Esophagus muscularis mucosa (tissue), 4 donors: ENCODE data around the gene ARPC1B. TPM values are rescaled to one million over a fixed set of nuclear protein-coding genes. Genes with fewer than 3 reads are reported as not detected.
"Not testable (repeated sequence)": the region's sequence is repeated elsewhere in the genome, so short reads cannot be mapped to it uniquely, and the experiment has no call there.

ENCODE experiments used
- DNase-seq: peaks from one replicate; pipeline ENCODE4 v3.0.0-alpha.2; 2017; ENCODE audit errors: extremely low spot score
- H3K27ac ChIP-seq, 4 donors: fragments of 200-600 bp; sonication (generic); replicated peaks in 1 of 4; 1 replicate in 3 of 4; 2 replicates in 1 of 4; pipeline ENCODE4 v1.5.1; 2016 to 2019; ENCODE audit warnings: mild to moderate bottlenecking in 1 of 4
- H3K27me3 ChIP-seq, 4 donors: fragments of 200-600 bp; sonication (generic); one replicate each; pipeline versions ENCODE4 v1.5.1 to v1.6.0; 2016 to 2019
- H3K36me3 ChIP-seq, 4 donors: fragments of 200-600 bp; sonication (generic); one replicate each; pipeline ENCODE4 v1.5.1; 2016 to 2019
- H3K4me1 ChIP-seq, 4 donors: fragments of 200-600 bp; sonication (generic); one replicate each; pipeline ENCODE4 v1.5.1; 2016 to 2019
- H3K4me3 ChIP-seq, 4 donors: fragments of 200-600 bp; sonication (generic); 1 replicate in 2 of 4; 2 replicates in 2 of 4; pipeline ENCODE4 v1.5.1; 2016 to 2019; ENCODE audit warnings: mild to moderate bottlenecking in 4 of 4, moderate library complexity in 1 of 4
- H3K9me3 ChIP-seq, 4 donors: fragments of 200-600 bp; sonication (generic); 1 replicate in 3 of 4; 2 replicates in 1 of 4; pipeline ENCODE4 v1.5.1; 2016 to 2019
- EP300 ChIP-seq: sonication (generic); formaldehyde crosslinking; IDR thresholded peaks from one replicate; pipeline ENCODE4 v1.6.1; 2017; ENCODE audit warnings: antibody characterized with exemption
- POLR2A ChIP-seq: fragments of 450-650 bp; IDR thresholded peaks from one replicate; pipeline ENCODE4 v1.6.1; 2017; ENCODE audit warnings: antibody characterized with exemption, moderate library complexity, mild to moderate bottlenecking, low read depth
- POLR2AphosphoS5 ChIP-seq, 2 donors: sonication (generic); formaldehyde crosslinking; IDR thresholded peaks; one replicate each; pipeline ENCODE4 v1.6.1; 2017; ENCODE audit warnings: antibody characterized with exemption in 2 of 2
- WGBS: methylation state at CpG from one replicate; pipeline ENCODE4 v1.1.5; 2018; 5-methylcytosine and 5-hydroxymethylcytosine counted together
- intact Hi-C: fragments of 100-400 bp; cut with DNase I; formaldehyde crosslinking; loops from one replicate; pipeline ENCODE4 v1.15.1; 2023
- total RNA-seq, 4 donors: library from RNA; depleted of rRNA; stranded (reverse); fragments of >200 nt; gene quantifications; one replicate each; pipeline versions ENCODE4 v1.1.0 to v1.2.1, GENCODE V29; 2016
- TF ChIP-seq, protein P1 (sequence below), 3 experiments: fragments of 200-600 bp in 2 of 3; fragments of 450-650 bp in 1 of 3; sonication (generic) in 2 of 3; IDR thresholded peaks; one replicate each; pipeline ENCODE4 v1.5.1; 2017 to 2019; ENCODE audit warnings: antibody characterized with exemption in 3 of 3, mild to moderate bottlenecking in 2 of 3, moderate library complexity in 1 of 3

ARPC1B gene
- total RNA-seq, 4 donors from 2014 or later = 101 to 153 (median 134) TPM

DNA sequence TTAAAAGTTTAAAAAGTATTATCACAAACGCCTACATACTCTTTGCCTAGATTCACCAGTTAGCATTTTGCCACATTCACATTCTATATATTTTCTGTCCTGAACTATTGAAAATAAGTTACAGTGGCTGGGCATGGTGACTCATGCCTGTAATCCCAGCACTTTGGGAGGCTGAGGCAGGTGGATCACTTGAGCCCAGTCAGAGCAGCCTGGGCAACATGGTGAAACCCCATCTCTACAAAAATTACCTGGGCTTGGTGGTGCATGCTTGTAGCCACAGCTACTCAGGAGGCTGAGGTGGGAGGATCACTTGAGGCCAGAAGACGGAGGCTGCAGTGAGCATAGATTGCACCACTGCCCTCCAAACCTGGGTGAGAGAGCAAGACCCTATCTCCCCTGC, 43.5 kb upstream of the ARPC1B start:
- H3K9me3 ChIP-seq = no peaks in the 10 kb centered on the region
- TF ChIP-seq, protein P1, sequence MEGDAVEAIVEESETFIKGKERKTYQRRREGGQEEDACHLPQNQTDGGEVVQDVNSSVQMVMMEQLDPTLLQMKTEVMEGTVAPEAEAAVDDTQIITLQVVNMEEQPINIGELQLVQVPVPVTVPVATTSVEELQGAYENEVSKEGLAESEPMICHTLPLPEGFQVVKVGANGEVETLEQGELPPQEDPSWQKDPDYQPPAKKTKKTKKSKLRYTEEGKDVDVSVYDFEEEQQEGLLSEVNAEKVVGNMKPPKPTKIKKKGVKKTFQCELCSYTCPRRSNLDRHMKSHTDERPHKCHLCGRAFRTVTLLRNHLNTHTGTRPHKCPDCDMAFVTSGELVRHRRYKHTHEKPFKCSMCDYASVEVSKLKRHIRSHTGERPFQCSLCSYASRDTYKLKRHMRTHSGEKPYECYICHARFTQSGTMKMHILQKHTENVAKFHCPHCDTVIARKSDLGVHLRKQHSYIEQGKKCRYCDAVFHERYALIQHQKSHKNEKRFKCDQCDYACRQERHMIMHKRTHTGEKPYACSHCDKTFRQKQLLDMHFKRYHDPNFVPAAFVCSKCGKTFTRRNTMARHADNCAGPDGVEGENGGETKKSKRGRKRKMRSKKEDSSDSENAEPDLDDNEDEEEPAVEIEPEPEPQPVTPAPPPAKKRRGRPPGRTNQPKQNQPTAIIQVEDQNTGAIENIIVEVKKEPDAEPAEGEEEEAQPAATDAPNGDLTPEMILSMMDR (IDR thresholded peaks at IDR 0.05) = no peak
- TF ChIP-seq POLR2A (no peak), POLR2AphosphoS5 (IDR thresholded peaks at IDR 0.05) (no peak), EP300 (no peak)
- H3K27ac ChIP-seq = no peak overlapping the region
- no peak overlapping the region for H3K4me3 ChIP-seq
- WGBS = 89% methylated on average over 2 of the region's 2 CpGs
- H3K27me3 ChIP-seq = no peaks in the 10 kb centered on the region
- H3K36me3 ChIP-seq = peaks cover 19 to 40% (median 30%) of the 10 kb centered on the region in 4 donors
- DNase-seq = no peak
- peaks cover 42 to 49% (median 46%) of the 10 kb centered on the region in 4 donors for H3K4me1 ChIP-seq
- intact Hi-C loops = no loop called here

DNA sequence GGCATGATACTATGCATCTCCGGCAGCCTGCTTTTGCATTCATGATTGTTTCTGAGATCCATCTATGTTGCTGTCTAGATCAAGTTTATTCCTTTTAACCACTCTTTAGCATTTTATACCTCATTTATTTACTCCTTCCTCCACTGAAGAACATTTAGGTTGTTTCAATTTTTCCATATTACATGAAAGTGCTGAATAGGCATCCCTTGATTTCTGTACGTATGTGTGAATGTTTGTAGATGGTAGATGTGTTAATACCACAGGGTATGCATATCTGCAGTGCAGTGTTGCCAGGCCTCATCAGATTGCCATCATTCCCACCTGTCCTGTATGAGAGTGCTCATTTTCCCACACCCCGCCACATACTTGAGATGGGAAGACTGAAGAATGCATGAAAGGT, 34.9 kb upstream of the ARPC1B start:
- WGBS = 97% methylated on average over 3 of the region's 3 CpGs
- DNase-seq = no peak
- no peak overlapping the region for H3K27ac ChIP-seq
- H3K27me3 ChIP-seq = no peaks in the 10 kb centered on the region
- intact Hi-C loops = no loop called here
- peaks cover 0 to 5% (median 0%) of the 10 kb centered on the region in 4 donors for H3K4me1 ChIP-seq
- no peaks in the 10 kb centered on the region for H3K9me3 ChIP-seq
- no peak overlapping the region for H3K4me3 ChIP-seq
- no peak for TF ChIP-seq POLR2AphosphoS5 (IDR thresholded peaks at IDR 0.05)
- TF ChIP-seq, protein P1 (IDR thresholded peaks at IDR 0.05) = no peak
- H3K36me3 ChIP-seq = peaks cover 48 to 96% (median 89%) of the 10 kb centered on the region in 4 donors

DNA sequence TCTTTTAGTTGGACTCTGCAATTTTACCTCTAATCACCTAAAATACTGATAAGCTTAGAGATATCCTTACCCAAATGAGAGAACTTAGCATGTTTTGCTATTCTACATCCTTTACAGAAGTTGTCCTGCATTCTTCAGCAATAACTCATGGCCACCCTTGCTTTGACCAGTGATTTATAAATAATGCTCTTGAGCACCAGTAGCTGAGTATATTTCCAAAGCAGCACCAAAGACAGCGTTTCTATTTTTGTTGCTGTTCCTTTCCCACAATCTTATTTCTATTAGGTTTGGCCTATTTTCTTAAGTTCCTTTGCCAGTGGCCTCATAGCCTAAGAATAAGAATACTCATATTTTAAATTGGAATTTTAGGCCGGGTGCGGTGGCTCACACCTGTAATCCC, 33.9 kb upstream of the ARPC1B start:
- no peak overlapping the region for H3K27ac ChIP-seq
- no peak overlapping the region for H3K4me3 ChIP-seq
- intact Hi-C loops = no loop called here
- H3K9me3 ChIP-seq = no peaks in the 10 kb centered on the region
- TF ChIP-seq POLR2AphosphoS5 (IDR thresholded peaks at IDR 0.05) = no peak
- no peak for TF ChIP-seq EP300
- no peak for TF ChIP-seq POLR2A
- TF ChIP-seq, protein P1 (IDR thresholded peaks at IDR 0.05) = no peak
- peaks cover 0 to under 1% (median 0%) of the 10 kb centered on the region in 4 donors for H3K4me1 ChIP-seq
- no peaks in the 10 kb centered on the region for H3K27me3 ChIP-seq
- peaks cover 41 to 96% (median 88%) of the 10 kb centered on the region in 4 donors for H3K36me3 ChIP-seq
- no peak for DNase-seq
- 89% methylated on average over 3 of the region's 3 CpGs for WGBS

DNA sequence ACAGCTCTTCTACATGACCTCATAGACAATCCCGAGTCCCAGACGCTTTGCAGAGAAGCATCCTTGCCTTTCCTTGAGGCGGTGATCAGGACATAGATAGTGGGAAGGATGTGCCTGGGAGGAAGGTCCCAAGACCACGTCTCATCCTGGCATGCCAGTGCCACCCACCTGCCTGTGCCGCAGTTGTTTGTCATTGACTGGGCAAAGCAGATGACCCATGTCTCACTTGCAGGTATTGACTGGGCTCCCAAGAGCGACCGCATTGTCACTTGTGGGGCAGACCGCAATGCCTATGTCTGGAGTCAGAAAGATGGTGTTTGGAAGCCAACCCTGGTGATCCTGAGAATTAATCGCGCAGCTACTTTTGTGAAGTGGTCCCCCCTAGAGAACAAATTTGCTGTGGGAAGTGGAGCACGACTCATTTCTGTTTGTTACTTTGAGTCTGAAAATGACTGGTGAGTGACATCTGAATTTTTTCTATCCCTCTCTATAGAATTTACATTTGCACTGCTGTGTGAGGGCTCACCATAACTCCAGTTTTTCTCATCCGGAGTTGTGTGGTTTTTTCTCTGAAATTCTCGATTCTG, 30.4 kb upstream of the ARPC1B start:
- TF ChIP-seq EP300 (no peak), POLR2A (no peak)
- TF ChIP-seq, protein P1 (IDR thresholded peaks at IDR 0.05) = no peak
- H3K36me3 ChIP-seq = peaks cover 28 to 98% (median 91%) of the 10 kb centered on the region in 4 donors
- no peaks in the 10 kb centered on the region for H3K27me3 ChIP-seq
- no peak overlapping the region for H3K4me3 ChIP-seq
- no peaks in the 10 kb centered on the region for H3K9me3 ChIP-seq
- no peaks in the 10 kb centered on the region for H3K4me1 ChIP-seq
- intact Hi-C loops = no loop called here
- no peak for DNase-seq
- 93% methylated on average over 13 of the region's 13 CpGs for WGBS
- no peak overlapping the region for H3K27ac ChIP-seq

DNA sequence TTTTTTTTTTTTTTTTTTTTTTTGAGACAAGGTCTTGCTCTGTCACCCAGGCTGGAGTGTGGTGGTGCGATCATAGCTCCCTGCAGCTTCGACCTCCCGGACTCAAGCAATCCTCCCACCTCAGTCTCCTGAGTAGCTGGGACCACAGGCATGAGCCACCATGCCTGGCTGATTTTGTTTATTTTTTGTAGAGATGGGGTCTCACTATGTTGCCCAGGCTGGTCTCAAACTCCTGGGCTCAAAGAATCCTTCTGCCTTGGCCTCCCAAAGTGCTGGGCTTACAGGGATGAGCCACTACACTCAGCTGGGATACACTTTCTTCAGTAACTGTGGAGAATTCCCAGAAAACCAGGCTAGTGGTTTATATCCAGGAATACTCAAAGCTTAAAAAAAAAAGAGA, 23.9 kb upstream of the ARPC1B start:
- H3K4me3 ChIP-seq, H3K9me3 ChIP-seq, H3K27ac ChIP-seq, H3K4me1 ChIP-seq, DNase-seq, intact Hi-C loops, H3K27me3 ChIP-seq: not testable (repeated sequence)
- H3K36me3 ChIP-seq = peaks cover 61 to 100% (median 96%) of the 10 kb centered on the region in 4 donors
- 94% methylated on average over 3 of the region's 3 CpGs for WGBS
